Stimulated activated CD8-positive, alpha-beta memory T cell treated with anti-CD3 and anti-CD28 coated beads, Interleukin-4, amount 100 ng/mL, for 4 hours (primary cell): ENCODE data around the gene OVCA2.

Source experiments
- DNase-seq, 2 donors: peaks; one replicate each; pipeline ENCODE4 v3.0.0-alpha.2; 2020; ENCODE audit warnings: low read depth in 2 of 2, low spot score in 1 of 2

The OVCA2 gene

DNA sequence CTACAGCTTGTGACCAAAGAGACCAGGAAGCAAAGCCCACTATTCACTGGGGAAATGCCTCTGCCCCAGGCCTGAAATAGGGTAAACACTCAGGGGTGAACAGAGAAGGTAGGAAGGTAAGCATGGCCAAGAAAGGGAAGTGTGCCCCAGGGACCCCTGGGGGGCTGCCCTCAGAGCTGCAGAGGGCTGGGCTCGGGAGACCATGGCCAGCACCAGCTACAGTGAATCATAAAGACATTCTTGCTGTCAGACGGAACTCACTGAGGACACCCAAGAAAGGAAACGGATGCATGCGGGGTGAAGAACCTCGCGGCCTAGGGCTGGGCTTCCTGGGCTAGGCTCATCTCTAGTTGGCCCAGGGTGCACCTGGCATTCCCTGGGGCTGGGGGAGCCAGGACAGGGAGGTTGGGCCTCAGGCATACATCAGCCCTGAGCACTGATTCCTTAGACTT, 22.7 kb downstream of the OVCA2 start:
- no peak for DNase-seq

DNA sequence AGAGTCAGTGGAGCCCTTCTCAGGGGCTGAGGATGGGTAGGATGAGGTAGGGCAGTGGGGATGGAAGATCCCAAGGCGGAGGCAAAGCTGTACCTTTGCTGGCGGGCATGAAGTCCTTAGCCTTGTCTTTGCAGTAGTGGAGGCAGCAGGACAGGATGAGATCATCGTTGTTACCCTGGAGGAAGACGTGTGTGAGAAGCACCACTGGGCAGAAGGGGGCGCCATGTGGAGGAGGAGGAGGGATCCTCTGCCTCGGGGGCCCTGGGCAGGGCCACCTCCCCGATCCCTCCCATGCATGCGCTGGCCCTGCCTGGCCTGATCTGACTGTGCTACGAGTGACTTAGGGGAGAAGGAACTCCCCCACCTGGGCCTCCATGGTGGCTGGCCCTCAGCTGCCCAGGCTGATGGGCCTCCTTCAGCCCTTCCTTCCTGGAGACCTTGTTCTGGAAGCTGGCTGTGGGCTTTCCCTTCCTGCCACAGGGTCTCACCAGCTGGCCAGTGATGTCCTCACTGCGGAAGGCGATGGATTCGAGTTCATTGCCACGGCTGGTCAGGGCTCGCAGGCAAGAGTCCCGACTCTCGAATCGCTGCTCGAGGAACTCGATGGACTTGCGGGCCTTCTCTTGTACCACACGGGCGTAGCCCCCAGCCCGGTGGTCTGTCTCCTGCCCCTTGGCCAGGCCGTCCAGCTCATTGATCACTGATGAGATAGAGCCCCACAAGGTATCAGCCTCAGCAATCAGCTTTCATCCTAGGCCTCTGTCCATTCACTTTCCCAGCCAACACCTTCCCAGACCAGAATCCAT, 23.4 kb downstream of the OVCA2 start:
- no peak for DNase-seq

DNA sequence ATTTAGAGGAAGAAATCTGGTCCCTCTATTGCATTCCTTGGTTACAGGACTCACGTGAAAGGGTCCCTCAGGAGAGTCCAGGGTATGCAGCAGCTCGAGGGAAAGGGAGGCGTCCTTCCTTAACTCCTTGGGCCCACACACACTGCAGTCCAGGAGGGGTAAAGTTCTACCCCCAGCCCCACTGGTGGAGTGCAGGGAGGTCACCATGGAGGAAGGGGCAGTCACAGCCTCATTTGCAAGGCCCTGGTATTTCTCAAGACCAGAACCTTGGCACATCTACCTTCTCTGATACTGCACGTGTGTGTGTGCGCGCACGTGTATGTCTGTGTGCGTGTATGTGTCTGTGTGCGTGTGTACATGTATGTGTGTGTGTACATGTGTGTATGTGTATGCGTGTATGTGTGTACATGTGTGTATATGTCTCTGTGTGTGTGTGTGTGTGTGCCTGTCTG, 24.2 kb downstream of the OVCA2 start:
- DNase-seq = no peak

DNA sequence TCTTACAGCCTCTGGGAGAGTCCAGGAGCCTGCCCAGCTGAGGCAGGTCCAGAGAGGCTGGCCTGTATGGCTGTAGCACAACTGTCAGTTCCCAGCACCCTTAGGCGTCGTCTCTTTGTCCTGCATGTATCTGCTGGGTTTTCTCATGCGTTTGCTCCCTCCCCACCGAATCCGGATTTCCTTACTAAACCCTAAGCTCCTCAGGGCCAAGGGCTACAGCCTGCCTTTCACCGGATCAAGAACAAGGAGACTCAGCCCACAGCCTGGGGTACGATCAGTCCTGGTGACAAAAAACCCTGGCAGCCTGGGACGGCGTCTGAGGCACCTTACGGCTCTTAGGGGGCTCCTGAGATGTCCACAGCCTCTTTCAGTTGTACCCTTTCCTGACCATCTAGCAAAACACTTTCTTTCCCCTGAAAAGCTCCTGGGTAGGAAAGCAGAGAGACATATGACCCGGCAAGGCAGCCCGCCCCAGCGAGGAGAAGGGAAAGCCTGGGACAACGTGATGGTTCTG, 25.3 kb downstream of the OVCA2 start:
- DNase-seq = no peak

DNA sequence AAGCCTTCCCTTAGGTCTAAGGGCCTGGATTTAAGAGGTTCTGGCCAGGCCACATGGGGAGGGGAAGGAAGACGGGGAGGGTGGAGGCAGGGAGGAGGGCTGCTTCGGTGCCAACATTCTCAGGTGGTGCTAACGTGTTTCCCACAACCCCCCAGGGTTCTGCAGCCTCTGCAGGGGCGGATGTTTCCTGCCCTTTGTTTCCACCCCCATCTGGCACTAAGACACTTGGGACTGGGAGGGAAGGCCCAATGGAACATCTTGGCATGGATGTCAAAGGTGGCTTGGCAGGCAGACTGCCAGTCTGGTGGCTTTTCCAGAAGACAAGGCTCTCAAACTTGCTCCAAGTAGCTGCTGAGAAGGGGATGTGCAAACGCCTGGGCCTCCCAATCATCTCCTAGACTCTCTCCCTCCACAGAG, 25.8 kb downstream of the OVCA2 start:
- DNase-seq = no peak

DNA sequence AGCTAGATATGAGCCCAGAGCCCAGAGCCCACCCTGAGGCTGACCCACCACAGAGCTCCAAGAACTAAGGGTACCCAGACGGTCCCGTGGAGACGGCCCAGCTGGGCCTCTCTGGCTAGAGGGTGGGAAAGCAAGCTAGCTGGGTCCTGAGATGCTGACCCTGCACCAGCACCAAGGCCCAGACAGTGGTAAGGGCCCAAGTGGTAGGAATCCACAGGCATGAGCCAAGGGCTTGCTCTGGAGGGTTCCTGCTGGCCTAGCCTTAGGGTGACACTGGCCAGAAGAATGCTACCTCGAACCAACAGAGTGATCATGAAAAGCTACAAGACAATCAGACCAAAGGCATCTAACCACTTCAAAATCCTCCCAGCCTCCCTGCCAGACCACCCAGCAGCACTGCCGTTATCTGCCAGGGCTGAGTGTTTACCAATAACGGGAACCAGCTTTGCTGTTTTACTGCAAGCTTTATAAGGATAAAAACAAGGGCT, 26.3 kb downstream of the OVCA2 start:
- DNase-seq = no peak

DNA sequence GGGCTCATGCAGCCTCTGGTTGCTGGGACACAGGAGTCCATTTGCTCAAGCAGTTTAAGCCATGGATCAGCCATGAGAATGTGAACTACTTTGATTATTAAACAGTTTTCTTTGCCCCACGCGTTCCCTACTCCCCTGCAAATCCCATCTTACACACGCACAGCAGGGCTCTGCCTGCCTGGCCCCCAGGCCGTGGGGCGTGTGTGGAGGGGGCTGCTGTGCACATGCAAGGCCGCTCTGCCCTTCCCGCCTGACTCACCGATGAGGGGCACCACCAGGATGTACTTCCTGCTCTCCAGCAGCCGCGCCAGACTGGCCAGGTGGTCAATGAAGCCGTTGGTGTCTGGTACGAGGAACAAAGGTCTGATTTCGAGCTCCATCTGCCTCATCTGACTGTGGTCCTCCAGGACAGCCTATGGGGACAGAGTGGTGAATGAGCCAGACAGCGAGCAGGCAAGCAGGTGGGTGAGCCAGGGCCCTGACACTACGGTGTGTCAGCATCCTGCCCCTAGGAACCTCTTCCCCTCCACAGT, 26.8 kb downstream of the OVCA2 start:
- DNase-seq = no peak

DNA sequence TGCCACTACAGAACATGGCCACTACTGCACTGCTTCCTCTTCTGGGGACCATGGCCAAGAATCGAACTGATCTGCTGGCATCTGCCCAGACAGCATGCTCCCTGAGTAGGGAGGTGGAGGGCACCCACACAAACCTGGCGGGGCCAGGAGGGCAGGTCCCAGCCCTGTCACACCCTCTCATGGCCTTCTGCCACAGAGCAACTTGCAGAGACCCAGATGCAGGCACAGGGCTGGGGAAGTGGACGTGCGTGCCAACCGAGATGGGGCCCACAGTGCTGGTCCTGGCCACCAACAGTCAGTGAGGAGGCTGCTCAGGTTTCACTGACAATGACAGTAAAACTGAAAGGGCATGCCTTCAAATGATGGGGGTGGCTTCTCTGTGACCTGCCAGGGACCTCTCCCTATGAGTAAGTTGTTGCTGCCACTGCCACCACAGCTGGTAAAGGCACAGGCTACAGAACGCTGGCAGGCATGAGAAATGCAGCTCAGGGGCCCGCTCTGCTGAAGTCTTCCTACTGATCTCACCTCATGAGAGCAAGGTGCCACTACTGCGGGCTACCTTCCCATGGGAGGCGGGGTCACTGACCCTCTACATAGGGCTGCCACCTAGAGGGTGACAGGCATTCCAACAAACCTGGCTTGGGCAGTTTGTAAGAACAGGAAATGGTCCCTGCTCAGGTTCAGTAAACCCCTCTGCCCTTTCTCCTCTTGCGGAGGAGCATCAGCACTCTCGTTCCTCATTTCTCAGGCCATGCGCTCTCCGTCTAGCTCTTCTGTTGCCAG, 28.6 kb downstream of the OVCA2 start:
- no peak for DNase-seq

DNA sequence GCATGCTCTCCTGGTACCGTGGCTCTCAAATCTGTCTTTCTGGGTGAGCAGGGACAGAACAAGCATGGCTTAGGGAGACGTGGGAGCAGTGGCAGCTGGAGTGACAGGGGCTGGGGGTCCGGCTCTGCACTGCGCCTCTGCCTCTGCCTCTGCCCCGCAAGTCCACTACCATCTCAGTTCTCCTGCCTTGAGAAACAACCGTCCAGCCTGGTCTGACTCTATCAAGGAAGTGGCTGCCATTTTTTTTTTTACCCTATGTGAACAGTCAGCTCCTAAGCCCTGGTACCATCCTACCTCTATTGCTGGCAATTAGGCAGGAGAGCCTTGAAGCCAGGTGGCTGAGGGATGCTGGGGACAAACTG, 29.2 kb downstream of the OVCA2 start:
- no peak for DNase-seq

DNA sequence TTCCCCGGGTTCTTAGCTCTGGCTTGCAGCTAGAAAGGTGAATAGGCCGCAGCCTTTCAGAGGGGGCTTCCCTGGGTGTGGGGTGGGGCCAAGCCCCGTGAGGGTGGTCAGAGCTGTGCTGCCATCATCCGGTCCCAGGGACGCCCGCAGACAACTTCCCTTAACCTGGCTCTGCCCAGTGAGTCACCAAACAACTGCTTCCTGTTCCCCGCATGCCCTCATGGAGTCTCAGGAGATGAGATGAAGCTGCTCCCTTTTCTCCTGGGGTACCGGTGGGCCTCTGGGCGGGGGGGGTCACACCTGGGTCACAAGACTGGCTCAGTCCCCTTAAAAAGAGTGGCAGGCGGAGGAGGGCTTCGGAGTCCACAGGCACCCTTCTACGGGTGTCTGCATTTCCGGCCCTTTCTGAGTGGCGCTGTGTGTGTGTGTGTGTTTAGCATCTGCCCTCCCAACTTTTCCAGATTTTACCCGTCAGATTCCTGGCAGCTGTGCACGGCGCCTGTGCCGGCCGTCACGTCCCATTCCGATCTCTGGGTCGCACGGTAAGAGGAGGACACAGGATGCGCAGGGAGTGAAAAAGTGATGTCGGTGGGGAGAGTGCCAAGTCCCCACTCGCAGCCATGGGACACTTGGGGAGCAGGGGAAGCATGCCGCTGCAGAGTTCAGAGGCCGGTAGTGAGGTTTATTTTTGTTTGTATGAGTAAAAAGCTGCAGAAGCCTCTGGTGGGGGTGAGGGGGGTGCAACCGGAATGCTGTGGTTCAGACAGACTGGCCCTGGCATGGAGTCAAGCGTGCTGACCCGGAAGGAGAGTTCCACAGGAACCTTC, 29.8 kb downstream of the OVCA2 start:
- DNase-seq = no peak

DNA sequence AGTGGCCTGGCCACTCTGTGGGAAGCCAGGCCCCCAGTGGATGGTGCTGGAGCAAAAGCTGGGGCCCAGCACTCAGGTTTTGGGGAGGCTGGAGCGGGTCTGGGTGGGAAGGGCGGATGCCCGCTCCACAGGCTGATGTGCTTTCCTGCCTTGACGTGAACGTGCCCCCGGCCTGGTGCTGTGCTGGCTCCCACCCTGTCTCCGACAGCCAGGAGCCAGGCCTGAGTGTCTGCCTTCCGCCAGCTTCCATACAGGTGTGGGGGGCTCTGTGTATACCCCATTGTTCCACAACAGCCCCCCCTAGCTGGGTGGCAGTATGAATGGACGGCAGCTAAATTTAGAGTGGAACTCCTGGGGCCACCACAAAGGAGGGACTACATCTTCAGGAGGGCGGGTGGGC, 33.1 kb downstream of the OVCA2 start:
- DNase-seq = no peak

DNA sequence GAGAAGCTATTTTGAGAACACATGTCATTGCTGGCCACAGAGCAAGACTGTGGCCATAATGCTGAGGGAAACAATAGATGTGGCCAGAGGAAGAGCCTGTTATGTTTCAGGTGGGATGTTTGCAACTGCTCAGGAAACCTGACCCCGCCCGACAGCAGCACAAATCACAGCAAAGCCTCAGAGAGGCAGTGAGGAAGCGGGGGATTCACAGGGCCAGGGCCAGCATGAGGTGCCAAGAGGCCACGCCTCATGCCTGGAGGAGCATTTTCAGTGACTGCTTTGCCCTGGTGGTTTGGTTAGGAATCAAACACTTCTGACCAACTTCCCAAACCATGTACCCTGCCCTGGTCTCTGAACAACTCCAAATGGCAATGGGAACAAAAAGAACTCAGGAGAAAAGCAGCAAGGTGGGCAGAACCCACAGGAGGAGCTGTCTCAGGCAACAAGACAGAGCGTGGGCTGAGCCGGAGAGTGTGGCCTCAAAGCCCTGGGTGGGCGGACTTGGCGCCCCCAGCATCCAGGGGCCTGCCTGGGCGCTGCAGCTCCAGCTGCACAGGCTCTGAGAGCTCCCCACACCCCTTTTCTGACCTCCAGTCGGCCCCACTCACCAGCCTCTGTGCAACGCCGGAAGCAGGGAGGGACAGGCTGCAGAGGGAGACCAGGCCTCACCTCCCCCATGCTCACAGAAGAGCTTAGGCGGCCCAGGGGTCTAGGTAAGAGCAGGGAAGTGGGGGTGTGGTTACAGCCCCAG, 33.7 kb downstream of the OVCA2 start:
- no peak for DNase-seq

DNA sequence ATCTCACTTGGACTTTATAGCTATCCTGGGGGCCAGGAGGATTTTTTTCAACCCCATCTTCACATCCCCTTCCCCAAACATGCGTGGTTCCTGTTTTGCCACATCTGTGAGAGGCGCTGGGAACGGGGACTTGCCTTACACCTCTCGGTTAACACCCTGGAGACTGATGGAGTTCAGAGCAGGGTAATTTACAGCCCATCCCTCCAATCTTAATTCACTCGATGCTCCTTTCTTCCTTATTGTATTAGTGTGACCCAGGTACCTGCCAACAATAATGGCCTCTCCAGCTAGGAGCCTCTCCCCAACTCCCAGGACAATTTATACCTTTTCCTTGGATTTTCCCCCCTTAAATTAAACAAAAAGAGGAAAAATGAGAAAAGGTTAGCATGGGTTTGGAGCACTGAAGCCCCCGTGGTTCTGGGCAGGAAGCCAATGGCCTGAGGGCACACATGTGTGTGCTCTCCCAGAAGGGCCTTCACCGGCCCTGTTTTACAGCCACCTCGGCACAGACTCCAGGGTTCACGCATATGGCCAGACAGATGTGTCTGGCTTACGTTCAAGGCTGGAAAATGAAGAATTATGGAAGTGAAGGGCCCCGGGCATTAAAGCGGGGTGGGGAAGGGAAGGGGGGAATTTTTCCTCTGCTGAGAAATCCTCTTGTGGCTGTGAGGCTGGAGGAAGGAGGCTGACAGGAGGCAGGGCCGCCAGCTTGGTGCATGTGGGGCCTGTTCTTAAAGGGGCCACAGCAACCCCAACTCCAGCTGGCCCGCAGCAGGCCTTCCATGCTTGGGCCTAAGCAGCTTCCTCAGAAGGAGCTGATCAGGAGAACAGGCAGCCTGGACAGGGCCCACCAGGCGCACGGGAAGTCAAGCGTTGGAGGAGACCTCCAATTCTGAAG, 34.5 kb downstream of the OVCA2 start:
- DNase-seq = no peak

DNA sequence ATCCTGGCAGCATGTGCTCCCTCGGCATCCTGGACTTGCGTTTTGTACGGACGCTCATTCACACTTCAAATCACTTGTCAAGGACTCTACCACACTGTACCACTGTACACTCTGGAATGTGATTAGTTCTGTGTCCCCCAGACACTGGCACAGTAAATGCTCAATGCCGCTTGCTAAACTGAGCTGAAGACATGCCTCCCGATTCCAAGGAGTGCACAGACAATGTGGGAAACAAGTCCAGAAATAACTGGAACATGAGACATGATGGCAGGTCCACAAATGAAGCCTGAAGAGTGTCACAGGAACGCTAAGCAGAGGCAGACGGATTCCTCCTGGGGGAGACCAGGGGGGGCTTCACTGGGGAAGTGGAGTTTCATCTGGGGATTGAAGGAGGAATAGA, 35.2 kb downstream of the OVCA2 start:
- no peak for DNase-seq

DNA sequence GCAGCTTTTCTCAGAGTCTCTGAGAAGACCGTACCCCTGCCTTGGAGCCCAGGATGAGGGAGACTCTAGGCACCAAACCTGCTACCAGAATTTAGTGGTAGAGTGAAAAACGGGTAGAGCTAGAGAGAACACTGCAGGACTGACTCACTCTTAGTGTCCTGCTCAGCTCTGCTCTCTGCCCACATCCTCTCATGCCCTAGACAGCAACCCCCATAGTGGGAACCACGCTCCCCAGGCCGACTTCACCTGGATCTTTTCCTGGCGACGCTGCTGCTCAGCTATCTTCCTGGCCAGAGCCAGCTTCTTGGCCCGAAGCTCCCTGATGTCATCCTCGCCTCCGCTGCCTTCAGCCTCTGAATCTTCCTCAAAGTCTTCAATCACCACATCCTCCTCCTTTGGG, 39.7 kb downstream of the OVCA2 start:
- no peak for DNase-seq

DNA sequence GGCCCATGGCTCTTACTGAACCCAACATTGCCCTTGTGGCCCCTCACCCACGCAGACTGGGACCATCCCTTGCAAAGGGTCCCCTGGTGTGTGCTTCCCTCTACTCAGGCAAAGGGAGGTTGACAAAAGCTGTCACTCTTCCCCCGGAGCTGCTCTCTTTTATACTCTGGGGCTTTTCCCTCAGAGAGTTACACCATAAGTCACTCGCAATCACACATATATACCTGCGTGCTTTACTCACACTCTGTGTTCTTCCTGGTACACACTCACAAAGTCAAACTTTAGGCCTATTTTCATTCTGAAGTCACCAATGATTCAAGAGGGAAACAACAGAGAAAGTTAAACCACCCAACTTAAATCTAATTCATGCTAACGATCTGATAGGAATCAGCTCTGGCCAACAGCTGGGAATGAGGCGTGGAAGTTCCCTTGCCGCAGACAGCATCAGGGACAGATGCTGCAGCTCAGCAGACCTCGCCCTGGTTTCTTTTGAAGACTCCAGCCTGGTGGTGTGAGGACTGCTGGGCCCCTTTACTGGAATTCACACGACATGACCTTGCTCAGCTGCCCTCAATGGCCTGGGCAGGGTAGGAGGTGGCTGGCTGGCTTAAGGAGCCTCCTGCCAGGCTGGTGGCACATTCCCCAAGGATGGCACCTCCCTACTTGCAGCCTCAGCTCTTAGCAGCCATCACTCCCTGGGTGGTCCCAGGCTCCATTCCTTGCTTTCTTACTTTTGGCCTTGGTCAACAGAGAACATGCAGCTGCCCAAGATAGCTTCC, 40.4 kb downstream of the OVCA2 start:
- no peak for DNase-seq

DNA sequence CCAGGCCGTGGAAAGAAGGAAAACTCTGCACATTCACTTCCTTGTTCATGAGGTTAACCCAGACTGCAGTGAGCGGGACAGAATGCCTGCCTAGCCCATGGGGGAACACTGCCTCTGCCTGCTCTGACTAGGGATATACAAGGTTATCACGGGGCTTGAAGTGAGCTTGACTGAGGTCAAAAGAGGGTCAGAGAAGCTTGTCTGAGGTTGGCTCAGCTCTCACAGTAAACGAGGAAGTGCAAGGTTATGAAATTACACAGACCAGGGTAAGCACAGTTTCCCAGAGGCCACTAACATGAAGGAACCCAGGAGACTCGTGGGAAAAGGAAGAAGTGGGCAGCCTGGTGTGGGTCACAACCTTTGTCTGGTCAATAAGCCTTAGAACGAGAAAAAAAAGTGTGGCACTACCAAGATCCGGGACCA, 41.8 kb downstream of the OVCA2 start:
- no peak for DNase-seq

DNA sequence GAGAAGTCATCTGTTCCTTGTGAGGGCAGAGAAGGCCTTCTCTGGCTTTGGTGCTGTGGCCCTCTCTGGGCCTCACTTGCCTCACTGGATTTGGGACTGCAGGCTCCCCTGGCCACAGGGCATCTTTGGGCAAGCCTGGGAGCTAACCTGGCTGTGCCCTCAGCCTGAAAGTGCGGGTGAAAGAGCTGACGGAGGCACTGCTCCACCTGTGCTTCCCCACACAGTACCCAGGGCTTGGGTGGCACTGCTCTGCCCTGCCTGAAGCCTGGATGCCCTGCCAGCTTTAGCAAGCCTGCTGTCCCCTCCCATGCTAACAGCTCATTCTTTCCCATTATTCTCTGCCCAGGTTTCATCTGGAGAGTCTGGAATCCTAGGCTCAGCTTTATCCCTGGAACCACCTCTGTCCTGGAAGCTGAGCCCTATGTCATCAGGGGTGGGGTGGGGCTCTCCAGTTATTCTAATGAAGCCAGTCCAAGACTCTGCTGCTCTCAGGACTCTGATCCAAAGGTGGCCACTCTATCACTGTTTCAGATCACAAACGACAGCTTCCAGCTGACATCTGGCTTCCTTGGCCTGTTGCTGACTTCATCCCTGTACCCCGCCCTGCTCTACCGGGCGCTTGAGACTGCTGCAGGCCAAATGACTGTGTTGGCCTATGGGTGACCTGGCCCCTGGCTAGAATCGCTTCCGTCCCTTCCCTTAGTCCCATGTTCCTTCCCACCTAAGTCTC, 42.4 kb downstream of the OVCA2 start:
- DNase-seq = no peak
